WTC11 (cell line): Measurements from ENCODE around the gene NPEPPS. TPM values are rescaled to one million over a fixed set of nuclear protein-coding genes. Genes with fewer than 3 reads are reported as not detected.
A peak's percentile ranks its signal among the peaks of the same experiment; 100 is the strongest.

ENCODE experiments used
- ATAC-seq: fragments of 200-7000 bp; cut with Tn5 transposase; 2 replicates; pipeline ENCODE4 v1.10.0; 2021; ENCODE audit warnings: mild to moderate bottlenecking, moderate library complexity
- CTCF ChIA-PET: fragments of 300-600 bp; sonication (Branson Sonifier 250); formaldehyde crosslinking; loops from one replicate; lab custom pipeline; 2021; ENCODE audit warnings: antibody characterized with exemption; lab: Charles Lee
- POLR2A ChIA-PET: fragments of 350-600 bp; sonication (Branson Sonifier 250); formaldehyde crosslinking; loops from one replicate; lab custom pipeline; 2021; ENCODE audit warnings: antibody characterized with exemption; lab: Charles Lee
- DNase-seq: peaks from one replicate; pipeline ENCODE4 v3.0.0; 2021; ENCODE audit warnings: low spot score
- H3K27ac Mint-ChIP-seq: 2 replicates; pipeline ENCODE4 v1.8.0; 2021; ENCODE audit warnings: mixed read lengths
- H3K27me3 Mint-ChIP-seq: 2 replicates; pipeline ENCODE4 v1.8.0; 2021; ENCODE audit warnings: low read depth, mild to moderate bottlenecking, moderate library complexity, mixed read lengths
- H3K36me3 Mint-ChIP-seq: 2 replicates; pipeline ENCODE4 v1.8.0; 2021; ENCODE audit warnings: mixed read lengths
- H3K4me1 Mint-ChIP-seq: 2 replicates; pipeline ENCODE4 v1.8.0; 2022; ENCODE audit warnings: mixed read lengths
- H3K4me3 Mint-ChIP-seq: 2 replicates; pipeline ENCODE4 v1.8.0; 2021; ENCODE audit warnings: mild to moderate bottlenecking, moderate library complexity, mixed read lengths
- H3K9me3 Mint-ChIP-seq: 2 replicates; pipeline ENCODE4 v1.8.0; 2021; ENCODE audit warnings: mixed read lengths
- CREM ChIP-seq: sonication (generic); formaldehyde crosslinking; IDR thresholded peaks from 2 replicates; pipeline ENCODE4 v1.8.1; 2022; ENCODE audit warnings: mild to moderate bottlenecking, missing genetic modification reagents, moderate library complexity
- NFE2L1 ChIP-seq: sonication (generic); formaldehyde crosslinking; IDR thresholded peaks from 2 replicates; pipeline ENCODE4 v1.8.1; 2023; ENCODE audit warnings: missing genetic modification reagents
- NR3C1 ChIP-seq: sonication (generic); formaldehyde crosslinking; conservative IDR thresholded peaks from 2 replicates; pipeline ENCODE4 v1.8.1; 2023; ENCODE audit warnings: low read depth, mild to moderate bottlenecking, missing genetic modification reagents
- OVOL2 ChIP-seq: fragments of 250-450 bp; sonication (Bioruptor Pico); IDR thresholded peaks from 2 replicates; pipeline ENCODE4 v1.9.0; 2021; ENCODE audit warnings: mild to moderate bottlenecking, borderline replicate concordance
- TP53 ChIP-seq: sonication (generic); formaldehyde crosslinking; IDR thresholded peaks from 2 replicates; pipeline ENCODE4 v1.8.1; 2023; ENCODE audit warnings: mild to moderate bottlenecking, missing genetic modification reagents
- ZNF232 ChIP-seq: sonication (generic); formaldehyde crosslinking; IDR thresholded peaks from 2 replicates; pipeline ENCODE4 v1.8.0; 2022; ENCODE audit warnings: mild to moderate bottlenecking, missing genetic modification reagents
- ZNF671 ChIP-seq: fragments of 250-450 bp; sonication (Bioruptor Pico); IDR thresholded peaks from 2 replicates; pipeline ENCODE4 v1.8.0; 2021; ENCODE audit warnings: mild to moderate bottlenecking
- total RNA-seq: library from RNA; stranded (reverse); gene quantifications from 3 replicates; pipeline ENCODE4 v1.2.3, GENCODE V29; 2021
- TF ChIP-seq, protein P1 (sequence below): sonication (generic); formaldehyde crosslinking; IDR thresholded peaks from 2 replicates; pipeline ENCODE4 v1.8.1; 2022; ENCODE audit warnings: missing genetic modification reagents, borderline replicate concordance
- TF ChIP-seq, protein P2 (sequence below): sonication (generic); formaldehyde crosslinking; IDR thresholded peaks from 2 replicates; pipeline ENCODE4 v1.8.1; 2022; ENCODE audit warnings: low read depth, mild to moderate bottlenecking, moderate library complexity, missing genetic modification reagents, borderline replicate concordance
- TF ChIP-seq, protein P3 (sequence below): sonication (generic); formaldehyde crosslinking; IDR thresholded peaks from 2 replicates; pipeline ENCODE4 v1.8.1; 2022; ENCODE audit warnings: mild to moderate bottlenecking, missing genetic modification reagents, moderate library complexity, borderline replicate concordance
- TF ChIP-seq, protein P4 (sequence below): fragments of 250-450 bp; sonication (Bioruptor Pico); IDR thresholded peaks from 2 replicates; pipeline ENCODE4 v1.9.0; 2021; ENCODE audit warnings: mild to moderate bottlenecking
- TF ChIP-seq, protein P5 (sequence below): fragments of 200-600 bp; IDR thresholded peaks from 2 replicates; pipeline ENCODE4 v1.8.0; 2022; ENCODE audit warnings: antibody characterized with exemption
- TF ChIP-seq, protein P6 (sequence below): sonication (generic); formaldehyde crosslinking; IDR thresholded peaks from 2 replicates; pipeline ENCODE4 v1.8.0; 2022; ENCODE audit warnings: mild to moderate bottlenecking, missing genetic modification reagents

Gene NPEPPS
- total RNA-seq, 1 experiment from 2014 or later: 127 TPM

DNA sequence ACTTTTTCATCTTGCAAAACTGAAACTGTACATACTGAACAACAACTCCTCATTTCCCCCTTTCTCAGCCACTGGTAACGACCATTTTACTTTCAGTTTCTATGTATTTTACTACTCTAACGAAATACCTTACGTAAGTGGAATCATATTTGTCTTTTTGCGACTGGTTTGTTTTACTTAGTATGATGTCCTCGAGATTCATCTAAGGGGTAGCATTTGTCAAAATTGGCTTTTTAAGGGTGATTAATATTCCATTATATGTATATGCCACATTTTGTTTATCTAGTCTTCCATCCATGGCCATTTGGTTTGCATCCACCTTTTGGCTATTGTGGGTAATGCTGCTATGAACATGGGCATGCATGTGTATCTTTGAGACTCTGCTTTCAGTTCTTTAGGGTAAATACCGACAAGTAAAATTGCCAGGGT lies 129.2 kb downstream of the NPEPPS start (continued):
- TF ChIP-seq, protein P1, sequence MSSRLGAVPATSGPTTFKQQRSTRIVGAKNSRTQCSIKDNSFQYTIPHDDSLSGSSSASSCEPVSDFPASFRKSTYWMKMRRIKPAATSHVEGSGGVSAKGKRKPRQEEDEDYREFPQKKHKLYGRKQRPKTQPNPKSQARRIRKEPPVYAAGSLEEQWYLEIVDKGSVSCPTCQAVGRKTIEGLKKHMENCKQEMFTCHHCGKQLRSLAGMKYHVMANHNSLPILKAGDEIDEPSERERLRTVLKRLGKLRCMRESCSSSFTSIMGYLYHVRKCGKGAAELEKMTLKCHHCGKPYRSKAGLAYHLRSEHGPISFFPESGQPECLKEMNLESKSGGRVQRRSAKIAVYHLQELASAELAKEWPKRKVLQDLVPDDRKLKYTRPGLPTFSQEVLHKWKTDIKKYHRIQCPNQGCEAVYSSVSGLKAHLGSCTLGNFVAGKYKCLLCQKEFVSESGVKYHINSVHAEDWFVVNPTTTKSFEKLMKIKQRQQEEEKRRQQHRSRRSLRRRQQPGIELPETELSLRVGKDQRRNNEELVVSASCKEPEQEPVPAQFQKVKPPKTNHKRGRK (CRISPR knock-in tag): no peak
- TF ChIP-seq TP53 (CRISPR knock-in tag): no peak
- TF ChIP-seq NFE2L1 (CRISPR knock-in tag): no peak
- TF ChIP-seq ZNF671 (CRISPR knock-in tag): no peak
- TF ChIP-seq, protein P2, sequence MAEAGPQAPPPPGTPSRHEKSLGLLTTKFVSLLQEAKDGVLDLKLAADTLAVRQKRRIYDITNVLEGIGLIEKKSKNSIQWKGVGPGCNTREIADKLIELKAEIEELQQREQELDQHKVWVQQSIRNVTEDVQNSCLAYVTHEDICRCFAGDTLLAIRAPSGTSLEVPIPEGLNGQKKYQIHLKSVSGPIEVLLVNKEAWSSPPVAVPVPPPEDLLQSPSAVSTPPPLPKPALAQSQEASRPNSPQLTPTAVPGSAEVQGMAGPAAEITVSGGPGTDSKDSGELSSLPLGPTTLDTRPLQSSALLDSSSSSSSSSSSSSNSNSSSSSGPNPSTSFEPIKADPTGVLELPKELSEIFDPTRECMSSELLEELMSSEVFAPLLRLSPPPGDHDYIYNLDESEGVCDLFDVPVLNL (CRISPR knock-in tag): no peak

DNA sequence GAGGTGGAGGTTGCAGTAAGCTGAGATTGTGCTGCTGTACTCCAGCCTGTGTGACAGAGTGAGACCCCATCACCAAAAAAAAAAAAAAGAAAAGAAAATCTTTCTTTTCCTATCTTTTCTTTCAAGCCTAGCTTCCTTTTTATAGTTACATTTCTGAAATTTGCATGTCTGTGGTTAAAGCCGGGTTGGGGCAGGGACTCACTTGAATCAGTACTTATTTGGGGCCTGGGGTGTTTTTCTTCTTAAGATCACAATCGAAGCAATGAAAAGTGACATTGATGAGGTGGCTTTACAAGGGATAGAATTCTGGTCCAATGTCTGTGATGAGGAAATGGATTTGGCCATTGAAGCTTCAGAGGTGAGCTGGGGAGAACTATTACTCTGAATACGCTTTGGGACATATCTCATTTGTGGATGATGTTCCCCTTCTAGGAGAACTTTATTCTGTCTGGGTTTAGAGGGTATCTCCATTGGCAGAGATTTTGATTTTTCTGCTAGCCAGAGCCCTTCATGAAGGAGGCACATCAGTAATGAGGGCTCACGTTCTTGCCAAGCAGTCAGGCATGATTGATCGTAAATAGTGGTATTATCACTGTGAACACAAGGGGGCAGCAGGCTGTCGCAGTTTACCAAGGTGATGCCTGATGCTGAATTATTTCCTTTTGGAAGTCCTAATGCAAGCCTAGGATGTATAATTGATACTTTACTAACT lies 133.2 kb downstream of the NPEPPS start:
- H3K4me3 Mint-ChIP-seq: no peak overlapping the region; the same call in 1 of the 2 replicates

DNA sequence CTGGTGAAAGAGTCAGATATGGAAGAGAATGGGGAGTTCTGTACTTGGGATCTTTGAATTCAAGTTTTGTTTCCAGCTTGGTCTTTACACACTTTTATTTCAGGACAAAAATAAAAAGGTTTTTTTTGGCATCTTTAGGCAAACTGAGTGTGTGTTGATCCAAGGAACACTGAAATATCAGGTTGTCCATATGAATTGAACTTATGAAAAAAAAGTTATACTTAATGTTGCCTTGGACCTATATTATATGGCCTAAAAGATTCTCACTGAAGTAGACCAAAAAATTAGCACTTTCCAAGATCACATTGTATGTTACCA lies 133.7 kb downstream of the NPEPPS start:
- no peak for TF ChIP-seq CREM
- no peak for TF ChIP-seq OVOL2 (CRISPR knock-in tag)
- no peak for TF ChIP-seq ZNF232 (CRISPR knock-in tag)
- TF ChIP-seq, protein P3, sequence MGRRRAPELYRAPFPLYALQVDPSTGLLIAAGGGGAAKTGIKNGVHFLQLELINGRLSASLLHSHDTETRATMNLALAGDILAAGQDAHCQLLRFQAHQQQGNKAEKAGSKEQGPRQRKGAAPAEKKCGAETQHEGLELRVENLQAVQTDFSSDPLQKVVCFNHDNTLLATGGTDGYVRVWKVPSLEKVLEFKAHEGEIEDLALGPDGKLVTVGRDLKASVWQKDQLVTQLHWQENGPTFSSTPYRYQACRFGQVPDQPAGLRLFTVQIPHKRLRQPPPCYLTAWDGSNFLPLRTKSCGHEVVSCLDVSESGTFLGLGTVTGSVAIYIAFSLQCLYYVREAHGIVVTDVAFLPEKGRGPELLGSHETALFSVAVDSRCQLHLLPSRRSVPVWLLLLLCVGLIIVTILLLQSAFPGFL (CRISPR knock-in tag): no peak
- H3K4me1 Mint-ChIP-seq: peaks cover 15% of the 10 kb centered on the region
- H3K27me3 Mint-ChIP-seq: no peaks in the 10 kb centered on the region
- ATAC-seq (no peak), DNase-seq (no peak)
- H3K4me3 Mint-ChIP-seq: no peak overlapping the region; the same call in 1 of the 2 replicates
- ChIA-PET CTCF (interaction anchor here (0.6 to 2.2 kb wide), 10 partner anchors 10 to 263 kb away, joined by 3 to 17 read pairs (median 4); partner anchors contain the start of gene KPNB1), POLR2A (interaction anchor here (2.8 kb wide), 1 partner anchor 15 kb away, joined by 10 read pairs; the partner anchor contains the start of gene KPNB1)
- no peaks in the 10 kb centered on the region for H3K9me3 Mint-ChIP-seq
- H3K36me3 Mint-ChIP-seq: peaks cover 83% of the 10 kb centered on the region
- peak overlapping the region; percentile 95 for H3K27ac Mint-ChIP-seq

More for the DNA sequence above, 133.2 kb downstream of the NPEPPS start:
- ChIA-PET POLR2A (interaction anchor here (0.6 to 2.8 kb wide), 6 partner anchors 12 to 69 kb away, joined by 3 to 10 read pairs (median 4); partner anchors contain the start of genes KPNB1 and TBX21), CTCF (interaction anchor here (0.6 to 2.2 kb wide), 14 partner anchors 10 to 262 kb away, joined by 3 to 17 read pairs (median 4); partner anchors contain the start of gene KPNB1)
- TF ChIP-seq, protein P4, sequence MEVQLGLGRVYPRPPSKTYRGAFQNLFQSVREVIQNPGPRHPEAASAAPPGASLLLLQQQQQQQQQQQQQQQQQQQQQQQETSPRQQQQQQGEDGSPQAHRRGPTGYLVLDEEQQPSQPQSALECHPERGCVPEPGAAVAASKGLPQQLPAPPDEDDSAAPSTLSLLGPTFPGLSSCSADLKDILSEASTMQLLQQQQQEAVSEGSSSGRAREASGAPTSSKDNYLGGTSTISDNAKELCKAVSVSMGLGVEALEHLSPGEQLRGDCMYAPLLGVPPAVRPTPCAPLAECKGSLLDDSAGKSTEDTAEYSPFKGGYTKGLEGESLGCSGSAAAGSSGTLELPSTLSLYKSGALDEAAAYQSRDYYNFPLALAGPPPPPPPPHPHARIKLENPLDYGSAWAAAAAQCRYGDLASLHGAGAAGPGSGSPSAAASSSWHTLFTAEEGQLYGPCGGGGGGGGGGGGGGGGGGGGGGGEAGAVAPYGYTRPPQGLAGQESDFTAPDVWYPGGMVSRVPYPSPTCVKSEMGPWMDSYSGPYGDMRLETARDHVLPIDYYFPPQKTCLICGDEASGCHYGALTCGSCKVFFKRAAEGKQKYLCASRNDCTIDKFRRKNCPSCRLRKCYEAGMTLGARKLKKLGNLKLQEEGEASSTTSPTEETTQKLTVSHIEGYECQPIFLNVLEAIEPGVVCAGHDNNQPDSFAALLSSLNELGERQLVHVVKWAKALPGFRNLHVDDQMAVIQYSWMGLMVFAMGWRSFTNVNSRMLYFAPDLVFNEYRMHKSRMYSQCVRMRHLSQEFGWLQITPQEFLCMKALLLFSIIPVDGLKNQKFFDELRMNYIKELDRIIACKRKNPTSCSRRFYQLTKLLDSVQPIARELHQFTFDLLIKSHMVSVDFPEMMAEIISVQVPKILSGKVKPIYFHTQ (CRISPR knock-in tag): no peak
- TF ChIP-seq, protein P5, sequence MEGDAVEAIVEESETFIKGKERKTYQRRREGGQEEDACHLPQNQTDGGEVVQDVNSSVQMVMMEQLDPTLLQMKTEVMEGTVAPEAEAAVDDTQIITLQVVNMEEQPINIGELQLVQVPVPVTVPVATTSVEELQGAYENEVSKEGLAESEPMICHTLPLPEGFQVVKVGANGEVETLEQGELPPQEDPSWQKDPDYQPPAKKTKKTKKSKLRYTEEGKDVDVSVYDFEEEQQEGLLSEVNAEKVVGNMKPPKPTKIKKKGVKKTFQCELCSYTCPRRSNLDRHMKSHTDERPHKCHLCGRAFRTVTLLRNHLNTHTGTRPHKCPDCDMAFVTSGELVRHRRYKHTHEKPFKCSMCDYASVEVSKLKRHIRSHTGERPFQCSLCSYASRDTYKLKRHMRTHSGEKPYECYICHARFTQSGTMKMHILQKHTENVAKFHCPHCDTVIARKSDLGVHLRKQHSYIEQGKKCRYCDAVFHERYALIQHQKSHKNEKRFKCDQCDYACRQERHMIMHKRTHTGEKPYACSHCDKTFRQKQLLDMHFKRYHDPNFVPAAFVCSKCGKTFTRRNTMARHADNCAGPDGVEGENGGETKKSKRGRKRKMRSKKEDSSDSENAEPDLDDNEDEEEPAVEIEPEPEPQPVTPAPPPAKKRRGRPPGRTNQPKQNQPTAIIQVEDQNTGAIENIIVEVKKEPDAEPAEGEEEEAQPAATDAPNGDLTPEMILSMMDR: peak; percentile 75; the same call in 1 of the 2 replicates
- no peak for TF ChIP-seq NR3C1 (CRISPR knock-in tag)
- TF ChIP-seq, protein P6, sequence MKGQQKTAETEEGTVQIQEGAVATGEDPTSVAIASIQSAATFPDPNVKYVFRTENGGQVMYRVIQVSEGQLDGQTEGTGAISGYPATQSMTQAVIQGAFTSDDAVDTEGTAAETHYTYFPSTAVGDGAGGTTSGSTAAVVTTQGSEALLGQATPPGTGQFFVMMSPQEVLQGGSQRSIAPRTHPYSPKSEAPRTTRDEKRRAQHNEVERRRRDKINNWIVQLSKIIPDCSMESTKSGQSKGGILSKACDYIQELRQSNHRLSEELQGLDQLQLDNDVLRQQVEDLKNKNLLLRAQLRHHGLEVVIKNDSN (CRISPR knock-in tag): no peak
- H3K27ac Mint-ChIP-seq: peak overlapping the region; percentile 95
- H3K36me3 Mint-ChIP-seq: peaks cover 78% of the 10 kb centered on the region
- peak; percentile 62 for DNase-seq
- peak; percentile 85 for ATAC-seq
- peaks cover 15% of the 10 kb centered on the region for H3K4me1 Mint-ChIP-seq
- H3K9me3 Mint-ChIP-seq: no peaks in the 10 kb centered on the region
- no peaks in the 10 kb centered on the region for H3K27me3 Mint-ChIP-seq
